D721Med (cell line): Measurements from ENCODE around the gene OR52I1.

Experiments
- DNase-seq: peaks from one replicate; pipeline ENCODE4 v3.0.0; 2011; ENCODE audit warnings: low spot score; ENCODE audit not compliant: insufficient read length
- FAIRE-seq: peaks from 2 replicates; lab custom pipeline; 2011; peaks lifted over from hg19 to GRCh38; lab: Jason Lieb, UNC
- TF ChIP-seq, protein P1 (sequence below): IDR thresholded peaks from 2 replicates; pipeline ENCODE4 v1.5.1; 2012; ENCODE audit warnings: mild to moderate bottlenecking, control low read depth; ENCODE audit not compliant: insufficient read depth; ENCODE audit errors: missing control alignments

Gene OR52I1

DNA sequence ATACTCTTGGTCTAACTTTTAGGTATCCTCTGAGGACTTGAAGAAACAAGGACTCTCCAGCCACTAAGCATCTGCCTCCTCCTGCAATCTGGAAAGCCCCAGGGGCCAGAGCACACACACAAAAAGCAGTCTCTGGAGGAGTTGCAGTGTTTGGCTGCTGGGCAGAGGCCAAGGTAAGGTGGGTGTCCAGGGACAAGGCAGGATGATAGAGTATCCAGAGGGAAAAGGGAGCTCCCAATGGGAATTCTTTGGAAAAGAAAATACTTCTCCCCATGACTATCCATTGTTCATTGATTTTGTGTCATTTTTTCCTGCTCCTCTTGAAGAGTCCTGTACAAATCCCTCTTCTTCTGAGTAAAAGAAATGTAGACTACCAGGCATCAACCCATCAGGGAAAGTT, 12.4 kb upstream of the OR52I1 start, which contains the start of gene OR52I2:
TSS of gene OR52I2 (plus strand) at position 301 of the 400 bp plus-strand sequence.
- no peak for DNase-seq
- no peak for FAIRE-seq
- TF ChIP-seq, protein P1, sequence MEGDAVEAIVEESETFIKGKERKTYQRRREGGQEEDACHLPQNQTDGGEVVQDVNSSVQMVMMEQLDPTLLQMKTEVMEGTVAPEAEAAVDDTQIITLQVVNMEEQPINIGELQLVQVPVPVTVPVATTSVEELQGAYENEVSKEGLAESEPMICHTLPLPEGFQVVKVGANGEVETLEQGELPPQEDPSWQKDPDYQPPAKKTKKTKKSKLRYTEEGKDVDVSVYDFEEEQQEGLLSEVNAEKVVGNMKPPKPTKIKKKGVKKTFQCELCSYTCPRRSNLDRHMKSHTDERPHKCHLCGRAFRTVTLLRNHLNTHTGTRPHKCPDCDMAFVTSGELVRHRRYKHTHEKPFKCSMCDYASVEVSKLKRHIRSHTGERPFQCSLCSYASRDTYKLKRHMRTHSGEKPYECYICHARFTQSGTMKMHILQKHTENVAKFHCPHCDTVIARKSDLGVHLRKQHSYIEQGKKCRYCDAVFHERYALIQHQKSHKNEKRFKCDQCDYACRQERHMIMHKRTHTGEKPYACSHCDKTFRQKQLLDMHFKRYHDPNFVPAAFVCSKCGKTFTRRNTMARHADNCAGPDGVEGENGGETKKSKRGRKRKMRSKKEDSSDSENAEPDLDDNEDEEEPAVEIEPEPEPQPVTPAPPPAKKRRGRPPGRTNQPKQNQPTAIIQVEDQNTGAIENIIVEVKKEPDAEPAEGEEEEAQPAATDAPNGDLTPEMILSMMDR: no peak

- FAIRE-seq (no peak), DNase-seq (no peak)
- TF ChIP-seq, protein P1: no peak
Observed at GRCh38 chr11:4589017-4589416, 4.8 kb upstream of the OR52I1 start.

- TF ChIP-seq, protein P1: no peak
- FAIRE-seq (no peak), DNase-seq (no peak)
Observed at GRCh38 chr11:4605057-4605456, 11.2 kb downstream of the OR52I1 start.

DNA sequence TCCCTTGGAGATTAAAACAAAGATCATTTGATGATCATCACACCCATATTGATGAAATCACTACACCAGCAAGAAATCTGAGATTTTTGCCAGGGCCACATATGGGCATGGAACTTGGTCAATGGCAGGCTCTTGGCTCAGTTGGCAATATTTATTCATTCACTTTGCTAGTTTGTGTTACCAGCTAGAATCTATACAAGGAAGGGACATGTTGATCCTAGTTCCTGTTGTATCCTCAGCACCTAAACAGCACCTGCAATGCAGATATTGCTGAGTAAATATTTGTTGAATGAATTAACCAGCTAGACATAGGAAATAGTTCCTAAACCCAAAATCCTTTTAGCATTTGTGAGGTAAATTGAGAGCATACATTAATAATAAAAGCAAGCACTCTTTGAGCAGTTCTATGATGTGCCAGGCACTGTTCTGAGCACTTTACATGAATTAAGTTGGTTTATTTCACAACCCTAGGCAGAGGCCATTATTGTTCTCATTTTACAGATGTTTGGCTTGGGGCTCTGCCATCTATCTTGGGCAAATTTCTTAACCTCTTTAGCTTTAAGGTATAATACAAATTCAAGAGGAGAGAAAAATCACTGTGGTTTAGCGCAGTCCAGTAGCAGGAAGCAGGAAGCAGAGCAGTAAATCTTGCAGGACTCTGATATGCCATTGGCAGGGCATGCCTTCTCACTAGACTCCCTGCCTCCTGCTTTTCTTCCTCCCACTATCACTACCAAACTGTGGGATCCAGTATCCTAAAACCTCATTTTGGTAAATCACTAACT, 12.6 kb downstream of the OR52I1 start:
- TF ChIP-seq, protein P1: no peak
- DNase-seq (no peak), FAIRE-seq (no peak)

DNA sequence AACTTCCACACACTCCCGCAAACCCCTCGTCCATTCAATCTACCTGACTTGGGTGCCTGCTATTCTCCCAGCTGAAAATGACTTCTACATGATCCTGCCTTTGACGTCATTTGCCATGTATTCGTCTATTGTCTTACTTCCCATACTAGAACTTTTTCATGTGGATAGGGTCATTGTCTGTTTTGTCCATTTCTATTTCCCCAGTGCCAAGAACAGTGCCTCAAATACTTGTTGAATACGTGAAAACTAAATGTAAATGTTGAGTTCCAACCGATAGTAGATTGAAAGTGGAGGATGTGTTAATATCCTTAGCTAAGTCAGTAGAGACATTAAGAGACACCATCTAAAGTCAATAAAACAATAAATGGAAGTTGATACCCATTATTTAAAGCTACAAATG, 13.3 kb downstream of the OR52I1 start:
- FAIRE-seq: no peak

GRCh38 chr11:4607781-4608666, 14.2 kb downstream of the OR52I1 start, which contains the start of gene TRIM68:
Gene TRIM68, minus strand, starts transcription at chr11:4608231. Its CDS starts 2,727 bp downstream, at chr11:4605504.
- FAIRE-seq (no peak), DNase-seq (no peak)
- TF ChIP-seq, protein P1: no peak

More for the DNA sequence above, 13.3 kb downstream of the OR52I1 start:
- DNase-seq: no peak
- TF ChIP-seq, protein P1: no peak
